ENCODE measurements around the gene TBC1D24. TPM values are rescaled to one million over a fixed set of nuclear protein-coding genes. Genes with fewer than 3 reads are reported as not detected.

TBC1D24 gene
- total RNA-seq, 3 donors from 2014 or later, result 25.0 to 27.2 (median 26.3) TPM

DNA sequence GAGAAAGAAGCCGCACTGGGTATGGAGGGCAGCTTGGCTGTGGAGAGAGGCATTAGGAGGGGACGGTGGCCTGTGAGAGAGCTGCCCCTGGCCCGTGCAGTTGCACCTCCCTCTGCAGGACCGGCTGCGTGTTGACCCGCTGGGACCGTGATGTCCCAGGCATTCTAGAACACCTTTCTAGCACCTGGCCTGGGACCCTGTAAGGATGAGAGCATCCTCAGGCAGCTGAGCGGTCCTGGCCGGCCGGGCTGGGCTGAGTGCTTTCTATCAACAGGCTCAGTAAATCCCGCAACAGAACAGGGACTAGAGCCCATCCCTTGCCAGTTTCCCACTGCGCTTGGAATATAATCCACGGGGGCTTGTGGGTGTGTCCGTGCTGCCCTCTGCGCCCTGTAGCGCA is 14.7 kb downstream of the TBC1D24 start:
- no peaks in the 10 kb centered on the region for H3K27me3 Mint-ChIP-seq (ENCODE audit: low read depth)
- no peaks in the 10 kb centered on the region for H3K36me3 Mint-ChIP-seq (ENCODE audit: insufficient read depth)
- DNase-seq, result no peak
- H3K4me3 Mint-ChIP-seq, result no peak overlapping the region
- H3K9me3 Mint-ChIP-seq, result no peaks in the 10 kb centered on the region
- ATAC-seq, result no peak
- peaks cover 12% of the 10 kb centered on the region for H3K4me1 Mint-ChIP-seq (ENCODE audit: low read depth)

GRCh38 chr16:2490190-2491105 is 15.5 kb downstream of the TBC1D24 start:
- Mint-ChIP-seq H3K4me3 (no peak overlapping the region), H3K36me3 (ENCODE audit: insufficient read depth) (no peaks in the 10 kb centered on the region), H3K27me3 (ENCODE audit: low read depth) (no peaks in the 10 kb centered on the region), H3K4me1 (ENCODE audit: low read depth) (peaks cover 12% of the 10 kb centered on the region), H3K9me3 (no peaks in the 10 kb centered on the region)
- DNase-seq, result no peak
- ATAC-seq, result no peak

- Mint-ChIP-seq H3K27me3 (ENCODE audit: low read depth) (no peaks in the 10 kb centered on the region), H3K4me1 (ENCODE audit: low read depth) (peaks cover 4% of the 10 kb centered on the region), H3K36me3 (ENCODE audit: insufficient read depth) (peaks cover 1% of the 10 kb centered on the region), H3K9me3 (no peaks in the 10 kb centered on the region), H3K4me3 (no peak overlapping the region)
- no peak for DNase-seq
- no peak for ATAC-seq
Measured at GRCh38 chr16:2492292-2492691, 17.4 kb downstream of the TBC1D24 start.

DNA sequence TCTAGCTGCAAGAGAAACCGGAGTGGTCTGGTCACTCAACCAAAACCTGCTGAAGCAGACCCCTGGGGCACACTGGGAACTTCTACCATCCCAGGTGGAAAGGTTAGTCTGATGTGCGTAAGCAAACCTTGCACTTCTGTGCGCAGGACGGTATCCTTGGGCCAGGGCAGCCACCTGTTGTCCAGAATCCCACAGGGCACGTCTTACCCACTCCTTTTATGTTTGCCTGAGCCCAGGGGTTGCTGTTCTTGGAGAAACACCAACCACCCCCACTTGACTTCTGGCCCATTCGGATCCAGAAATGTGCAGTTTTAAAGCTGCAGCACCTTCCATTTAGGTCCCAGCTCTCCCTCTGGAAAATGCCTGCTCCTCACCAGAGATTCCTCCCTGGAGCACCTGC is 18.7 kb downstream of the TBC1D24 start:
- no peak for DNase-seq
- Mint-ChIP-seq H3K36me3 (ENCODE audit: insufficient read depth) (peaks cover 4% of the 10 kb centered on the region), H3K4me1 (ENCODE audit: low read depth) (no peaks in the 10 kb centered on the region), H3K27me3 (ENCODE audit: low read depth) (no peaks in the 10 kb centered on the region), H3K4me3 (no peak overlapping the region), H3K9me3 (no peaks in the 10 kb centered on the region)
- ATAC-seq, result no peak

DNA sequence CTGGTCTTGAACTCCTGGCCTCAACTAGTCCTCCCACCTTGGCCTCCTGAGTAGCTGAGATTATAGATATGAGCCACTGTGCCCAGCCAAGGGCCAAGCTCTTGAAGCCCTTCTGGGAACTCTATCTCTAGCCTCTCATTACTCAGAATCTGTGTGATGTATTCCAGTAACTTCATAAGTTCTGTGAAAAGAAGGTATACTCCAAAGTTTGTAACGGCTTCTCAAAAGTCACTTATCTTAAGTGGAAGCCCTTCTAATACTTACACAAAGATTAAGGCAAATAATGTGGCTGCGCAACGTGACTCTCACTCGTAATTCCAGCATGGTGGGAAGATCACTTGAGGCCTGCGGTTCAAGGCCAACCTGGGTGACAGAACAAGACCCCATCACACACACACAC is 19.7 kb downstream of the TBC1D24 start:
- no peak for DNase-seq
- no peaks in the 10 kb centered on the region for H3K4me1 Mint-ChIP-seq (ENCODE audit: low read depth)
- H3K4me3 Mint-ChIP-seq, result no peak overlapping the region
- H3K9me3 Mint-ChIP-seq, result no peaks in the 10 kb centered on the region
- H3K27me3 Mint-ChIP-seq (ENCODE audit: low read depth), result no peaks in the 10 kb centered on the region
- H3K36me3 Mint-ChIP-seq (ENCODE audit: insufficient read depth), result peaks cover 4% of the 10 kb centered on the region
- no peak for ATAC-seq

GRCh38 chr16:2495041-2495440 is 20.1 kb downstream of the TBC1D24 start:
- no peak overlapping the region for H3K4me3 Mint-ChIP-seq
- no peak for ATAC-seq
- DNase-seq, result no peak

DNA sequence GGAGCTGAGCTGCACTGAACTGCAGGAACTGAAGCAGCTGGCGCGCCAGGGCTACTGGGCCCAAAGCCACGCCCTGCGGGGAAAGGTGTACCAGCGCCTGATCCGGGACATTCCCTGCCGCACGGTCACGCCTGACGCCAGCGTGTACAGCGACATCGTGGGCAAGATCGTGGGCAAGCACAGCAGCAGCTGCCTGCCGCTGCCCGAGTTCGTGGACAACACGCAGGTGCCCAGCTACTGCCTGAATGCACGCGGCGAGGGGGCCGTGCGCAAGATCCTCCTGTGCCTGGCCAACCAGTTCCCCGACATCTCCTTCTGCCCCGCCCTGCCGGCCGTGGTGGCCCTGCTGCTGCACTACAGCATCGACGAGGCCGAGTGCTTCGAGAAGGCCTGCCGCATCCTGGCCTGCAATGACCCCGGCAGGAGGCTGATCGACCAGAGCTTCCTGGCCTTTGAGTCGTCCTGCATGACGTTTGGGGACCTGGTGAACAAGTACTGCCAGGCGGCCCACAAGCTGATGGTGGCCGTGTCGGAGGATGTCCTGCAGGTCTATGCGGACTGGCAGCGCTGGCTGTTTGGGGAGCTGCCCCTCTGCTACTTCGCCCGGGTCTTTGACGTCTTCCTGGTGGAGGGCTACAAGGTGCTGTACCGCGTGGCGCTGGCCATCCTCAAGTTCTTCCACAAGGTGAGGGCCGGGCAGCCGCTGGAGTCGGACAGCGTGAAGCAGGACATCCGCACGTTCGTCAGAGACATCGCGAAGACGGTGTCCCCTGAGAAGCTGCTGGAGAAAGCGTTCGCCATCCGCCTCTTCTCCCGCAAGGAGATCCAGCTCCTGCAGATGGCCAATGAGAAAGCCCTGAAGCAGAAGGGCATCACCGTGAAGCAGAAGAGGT is 21.5 kb downstream of the TBC1D24 start:
- Mint-ChIP-seq H3K9me3 (no peaks in the 10 kb centered on the region), H3K36me3 (ENCODE audit: insufficient read depth) (peaks cover 4% of the 10 kb centered on the region), H3K27me3 (ENCODE audit: low read depth) (no peaks in the 10 kb centered on the region), H3K4me1 (ENCODE audit: low read depth) (no peaks in the 10 kb centered on the region), H3K4me3 (no peak overlapping the region)
- no peak for DNase-seq
- no peak for ATAC-seq

More at GRCh38 chr16:2495041-2495440, 20.1 kb downstream of the TBC1D24 start:
- Mint-ChIP-seq H3K27me3 (ENCODE audit: low read depth) (no peaks in the 10 kb centered on the region), H3K4me1 (ENCODE audit: low read depth) (no peaks in the 10 kb centered on the region), H3K36me3 (ENCODE audit: insufficient read depth) (peaks cover 4% of the 10 kb centered on the region), H3K9me3 (no peaks in the 10 kb centered on the region)

GRCh38 chr16:2497116-2497630 is 22.2 kb downstream of the TBC1D24 start:
- H3K4me1 Mint-ChIP-seq (ENCODE audit: low read depth), result no peaks in the 10 kb centered on the region
- no peak for ATAC-seq
- H3K27me3 Mint-ChIP-seq (ENCODE audit: low read depth), result no peaks in the 10 kb centered on the region
- no peak for DNase-seq
- peaks cover 4% of the 10 kb centered on the region for H3K36me3 Mint-ChIP-seq (ENCODE audit: insufficient read depth)
- no peak overlapping the region for H3K4me3 Mint-ChIP-seq
- no peaks in the 10 kb centered on the region for H3K9me3 Mint-ChIP-seq

- Mint-ChIP-seq H3K27me3 (ENCODE audit: low read depth) (no peaks in the 10 kb centered on the region), H3K36me3 (ENCODE audit: insufficient read depth) (peaks cover 4% of the 10 kb centered on the region), H3K9me3 (no peaks in the 10 kb centered on the region), H3K4me3 (no peak overlapping the region), H3K4me1 (ENCODE audit: low read depth) (no peaks in the 10 kb centered on the region)
- DNase-seq (no peak), ATAC-seq (no peak)
Measured at GRCh38 chr16:2497695-2498484, 23.0 kb downstream of the TBC1D24 start.

GRCh38 chr16:2498531-2499253 is 23.8 kb downstream of the TBC1D24 start:
- Mint-ChIP-seq H3K36me3 (ENCODE audit: insufficient read depth) (peaks cover 4% of the 10 kb centered on the region), H3K4me1 (ENCODE audit: low read depth) (no peaks in the 10 kb centered on the region), H3K9me3 (no peaks in the 10 kb centered on the region), H3K4me3 (no peak overlapping the region), H3K27me3 (ENCODE audit: low read depth) (no peaks in the 10 kb centered on the region)
- ATAC-seq (no peak), DNase-seq (no peak)

DNA sequence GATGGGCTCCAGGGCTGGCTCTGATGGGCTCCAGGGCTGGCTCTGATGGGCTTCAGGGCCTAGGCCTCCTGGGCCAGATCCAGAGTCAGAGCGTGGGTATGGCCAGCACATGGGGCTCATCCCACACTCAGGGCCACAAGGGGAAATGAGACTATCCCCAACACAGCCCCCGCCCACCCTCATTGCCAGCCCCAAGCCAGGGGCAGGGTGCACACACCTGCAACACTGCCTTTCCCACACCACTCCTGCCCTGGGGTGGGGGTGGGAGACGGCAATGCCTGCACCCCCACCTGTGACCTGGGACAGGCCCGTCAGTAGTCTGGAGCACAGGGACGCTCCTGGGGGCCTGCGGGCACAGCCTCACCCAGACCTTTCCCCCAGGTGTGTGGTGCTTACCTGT is 24.5 kb downstream of the TBC1D24 start:
- no peaks in the 10 kb centered on the region for H3K9me3 Mint-ChIP-seq
- peaks cover 4% of the 10 kb centered on the region for H3K36me3 Mint-ChIP-seq (ENCODE audit: insufficient read depth)
- ATAC-seq (no peak), DNase-seq (no peak)
- H3K4me3 Mint-ChIP-seq, result no peak overlapping the region
- H3K4me1 Mint-ChIP-seq (ENCODE audit: low read depth), result no peaks in the 10 kb centered on the region
- no peaks in the 10 kb centered on the region for H3K27me3 Mint-ChIP-seq (ENCODE audit: low read depth)

- Mint-ChIP-seq H3K27me3 (ENCODE audit: low read depth) (no peaks in the 10 kb centered on the region), H3K4me1 (ENCODE audit: low read depth) (no peaks in the 10 kb centered on the region), H3K9me3 (no peaks in the 10 kb centered on the region), H3K4me3 (no peak overlapping the region), H3K36me3 (ENCODE audit: insufficient read depth) (peaks cover 4% of the 10 kb centered on the region)
- no peak for ATAC-seq
- DNase-seq, result no peak
Measured at GRCh38 chr16:2499890-2500429, 25.0 kb downstream of the TBC1D24 start.

- Mint-ChIP-seq H3K27me3 (ENCODE audit: low read depth) (no peaks in the 10 kb centered on the region), H3K4me1 (ENCODE audit: low read depth) (no peaks in the 10 kb centered on the region), H3K4me3 (no peak overlapping the region), H3K36me3 (ENCODE audit: insufficient read depth) (peaks cover 4% of the 10 kb centered on the region), H3K9me3 (no peaks in the 10 kb centered on the region)
- ATAC-seq (no peak), DNase-seq (no peak)
Measured at GRCh38 chr16:2500430-2500917, 25.5 kb downstream of the TBC1D24 start.
